Measurements from ENCODE around the gene SSX4. TPM values are rescaled to one million over a fixed set of nuclear protein-coding genes. Genes with fewer than 3 reads are reported as not detected.
"Not testable (repeated sequence)": the region's sequence is repeated elsewhere in the genome, so short reads cannot be mapped to it uniquely, and the experiment has no call there.

Gene SSX4, protein sequence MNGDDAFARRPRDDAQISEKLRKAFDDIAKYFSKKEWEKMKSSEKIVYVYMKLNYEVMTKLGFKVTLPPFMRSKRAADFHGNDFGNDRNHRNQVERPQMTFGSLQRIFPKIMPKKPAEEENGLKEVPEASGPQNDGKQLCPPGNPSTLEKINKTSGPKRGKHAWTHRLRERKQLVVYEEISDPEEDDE
- total RNA-seq (2014; rRNA removed; shearing (Covaris generic)) (not detected in 2 replicates), polyA plus RNA-seq (2016; fragmentation: Nextera tagmentation; extraction: Ambion mirVana) (not detected in 2 replicates)

GRCh38 chrX:48383239-48383638 is at the start of gene SSX4:
TSS of gene SSX4 (plus strand) at chrX:48383539. CDS start at chrX:48384054, 515 bp downstream.
- H3K27ac ChIP-seq; in situ Hi-C loops (cut with MboI); H3K9me2 ChIP-seq (ENCODE audit: insufficient read depth); H3K9ac ChIP-seq; H3K36me3 ChIP-seq (ENCODE audit: low read depth); H3K4me1 ChIP-seq (ENCODE audit: insufficient read depth); H3K4me2 ChIP-seq (ENCODE audit: unreplicated experiment); DNase-seq; H3F3A ChIP-seq (ENCODE audit: insufficient read depth); H3K79me2 ChIP-seq (ENCODE audit: insufficient read depth); H2AFZ ChIP-seq; H4K20me1 ChIP-seq (ENCODE audit: insufficient read depth); H3K9me3 ChIP-seq (ENCODE audit: low read depth); H3K4me3 ChIP-seq; H3K27me3 ChIP-seq (replicated peaks; ENCODE audit: insufficient read depth): not testable (repeated sequence)
- no CpG with 5 or more reads among the region's 16 CpGs for WGBS, 2 experiments (ENCODE audit: low coverage in 1 of 2, low lambda C conversion rate in 2 of 2, missing lambda C conversion rate in 2 of 2)

DNA sequence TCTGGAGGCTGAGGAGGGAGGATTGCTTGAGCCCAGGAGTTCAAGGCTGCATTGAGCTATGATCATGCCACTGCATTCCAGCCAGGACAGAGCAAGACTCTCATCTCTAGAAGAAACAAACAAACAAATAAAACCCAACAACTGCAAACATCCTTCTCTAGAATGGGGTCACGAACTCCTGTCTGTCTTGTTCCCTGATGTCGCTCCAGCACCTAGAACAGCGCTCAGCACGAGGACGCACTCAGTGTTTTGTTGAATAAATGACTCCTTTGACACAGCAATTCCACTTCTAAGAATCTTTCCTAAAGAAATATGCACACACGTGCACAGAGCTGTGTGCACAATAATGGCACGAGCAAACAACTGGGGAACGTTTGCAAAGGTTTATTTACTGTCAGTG is 37.3 kb upstream of the SSX4 start:
- DNase-seq; H3K27ac ChIP-seq; H3K4me1 ChIP-seq (ENCODE audit: insufficient read depth); H3F3A ChIP-seq (ENCODE audit: insufficient read depth); H3K9me3 ChIP-seq (ENCODE audit: low read depth); H3K9ac ChIP-seq; H3K36me3 ChIP-seq (ENCODE audit: low read depth); H3K79me2 ChIP-seq (ENCODE audit: insufficient read depth); H3K4me3 ChIP-seq; H2AFZ ChIP-seq; H3K4me2 ChIP-seq (ENCODE audit: unreplicated experiment); H3K9me2 ChIP-seq (ENCODE audit: insufficient read depth); H3K27me3 ChIP-seq (replicated peaks; ENCODE audit: insufficient read depth); H4K20me1 ChIP-seq (ENCODE audit: insufficient read depth); in situ Hi-C loops (cut with MboI): not testable (repeated sequence)
- 24 to 25% methylated on average over 7 to 8 of the region's 8 CpGs for WGBS, 2 experiments (ENCODE audit: low coverage in 1 of 2, low lambda C conversion rate in 2 of 2, missing lambda C conversion rate in 2 of 2)

GRCh38 chrX:48356315-48357094 is 26.8 kb upstream of the SSX4 start, which contains the start of gene SSX3:
TSS of gene SSX3 (minus strand) at chrX:48356703. CDS start at chrX:48355249, 1,454 bp downstream.
- 73 to 81% methylated on average over 18 to 19 of the region's 19 CpGs for WGBS, 2 experiments (ENCODE audit: low coverage in 1 of 2, low lambda C conversion rate in 2 of 2, missing lambda C conversion rate in 2 of 2)
- H3K4me3 ChIP-seq; H3K9me3 ChIP-seq (ENCODE audit: low read depth); H2AFZ ChIP-seq; H3K9me2 ChIP-seq (ENCODE audit: insufficient read depth); H4K20me1 ChIP-seq (ENCODE audit: insufficient read depth); in situ Hi-C loops (cut with MboI); H3K9ac ChIP-seq; H3K27ac ChIP-seq; DNase-seq; H3K27me3 ChIP-seq (replicated peaks; ENCODE audit: insufficient read depth); H3K36me3 ChIP-seq (ENCODE audit: low read depth); H3K4me2 ChIP-seq (ENCODE audit: unreplicated experiment); H3F3A ChIP-seq (ENCODE audit: insufficient read depth); H3K4me1 ChIP-seq (ENCODE audit: insufficient read depth); H3K79me2 ChIP-seq (ENCODE audit: insufficient read depth): not testable (repeated sequence)

DNA sequence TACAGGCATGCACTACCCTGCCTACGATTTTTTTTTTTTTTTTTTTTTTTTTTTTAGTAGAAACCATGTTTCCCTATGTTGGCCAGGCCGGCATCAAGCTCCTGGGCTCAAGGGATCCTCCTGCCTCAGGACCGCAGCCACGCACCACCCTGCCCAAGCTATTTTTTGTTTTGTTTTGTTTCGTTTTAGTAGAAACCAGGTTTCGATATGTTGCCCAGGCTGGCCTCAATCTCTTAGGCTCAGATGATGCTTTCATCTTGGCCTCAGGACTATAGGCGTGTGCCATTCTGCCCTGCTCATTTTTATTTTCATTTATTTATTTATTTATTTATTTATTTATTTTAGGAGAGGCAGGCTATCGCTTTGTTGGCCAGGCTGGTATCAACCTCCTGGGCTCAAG is 25.7 kb upstream of the SSX4 start:
- in situ Hi-C loops (cut with MboI), result no loop called here
- Histone ChIP-seq H2AFZ (no peak overlapping the region), H3K4me3 (no peak overlapping the region), H3K27ac (no peak overlapping the region), H3K27me3 (replicated peaks; ENCODE audit: insufficient read depth) (no peaks in the 10 kb centered on the region), H3K9me3 (ENCODE audit: low read depth) (no peaks in the 10 kb centered on the region), H3K79me2 (ENCODE audit: insufficient read depth) (no peaks in the 10 kb centered on the region), H3K9me2 (ENCODE audit: insufficient read depth) (no peaks in the 10 kb centered on the region), H3K9ac (no peak overlapping the region), H3K4me1 (ENCODE audit: insufficient read depth) (no peaks in the 10 kb centered on the region), H3F3A (ENCODE audit: insufficient read depth) (no peaks in the 10 kb centered on the region), H3K36me3 (ENCODE audit: low read depth) (no peaks in the 10 kb centered on the region), H4K20me1 (ENCODE audit: insufficient read depth) (no peaks in the 10 kb centered on the region), H3K4me2 (ENCODE audit: unreplicated experiment) (no peak overlapping the region)
- DNase-seq, result no peak
- no peak for TF ChIP-seq EZH2 (IDR thresholded peaks at IDR 0.05; ENCODE audit: insufficient read depth, poor library complexity, severe bottlenecking)
- no peak for TF ChIP-seq EZH2phosphoT487 (IDR thresholded peaks at IDR 0.05; ENCODE audit: insufficient read depth, low read depth)
- 71% methylated on average over 7 to 8 of the region's 8 CpGs for WGBS, 2 experiments (ENCODE audit: low coverage in 1 of 2, low lambda C conversion rate in 2 of 2, missing lambda C conversion rate in 2 of 2)

DNA sequence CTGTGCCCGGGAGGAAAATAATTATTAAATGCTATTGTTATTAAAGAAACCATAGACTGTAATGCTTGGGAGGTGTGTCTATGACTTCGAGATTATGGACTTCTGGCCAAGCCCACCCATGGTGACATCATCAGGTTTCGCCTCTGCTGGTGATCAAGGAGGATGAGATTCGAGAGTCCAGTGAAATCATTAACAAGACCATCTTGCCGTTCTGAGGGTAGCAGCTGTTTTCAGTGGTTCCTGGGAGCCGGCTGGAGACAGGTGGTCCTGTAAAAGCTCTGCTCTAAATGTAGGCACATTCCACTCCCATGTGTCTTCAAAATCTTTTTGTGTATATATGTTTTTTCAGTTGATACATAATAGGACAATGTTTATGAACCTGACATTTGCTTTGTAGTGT is 24.1 kb upstream of the SSX4 start:
- H3K79me2 ChIP-seq (ENCODE audit: insufficient read depth); H3K4me3 ChIP-seq; H3K9ac ChIP-seq; DNase-seq; H3F3A ChIP-seq (ENCODE audit: insufficient read depth); H3K27ac ChIP-seq; H3K4me2 ChIP-seq (ENCODE audit: unreplicated experiment); in situ Hi-C loops (cut with MboI); H2AFZ ChIP-seq; H3K4me1 ChIP-seq (ENCODE audit: insufficient read depth); H3K27me3 ChIP-seq (replicated peaks; ENCODE audit: insufficient read depth); H3K9me3 ChIP-seq (ENCODE audit: low read depth); H4K20me1 ChIP-seq (ENCODE audit: insufficient read depth); H3K9me2 ChIP-seq (ENCODE audit: insufficient read depth); H3K36me3 ChIP-seq (ENCODE audit: low read depth): not testable (repeated sequence)
- WGBS, 2 experiments (ENCODE audit: low coverage in 1 of 2, low lambda C conversion rate in 2 of 2, missing lambda C conversion rate in 2 of 2), result 41 to 52% methylated on average over 5 to 6 of the region's 6 CpGs

DNA sequence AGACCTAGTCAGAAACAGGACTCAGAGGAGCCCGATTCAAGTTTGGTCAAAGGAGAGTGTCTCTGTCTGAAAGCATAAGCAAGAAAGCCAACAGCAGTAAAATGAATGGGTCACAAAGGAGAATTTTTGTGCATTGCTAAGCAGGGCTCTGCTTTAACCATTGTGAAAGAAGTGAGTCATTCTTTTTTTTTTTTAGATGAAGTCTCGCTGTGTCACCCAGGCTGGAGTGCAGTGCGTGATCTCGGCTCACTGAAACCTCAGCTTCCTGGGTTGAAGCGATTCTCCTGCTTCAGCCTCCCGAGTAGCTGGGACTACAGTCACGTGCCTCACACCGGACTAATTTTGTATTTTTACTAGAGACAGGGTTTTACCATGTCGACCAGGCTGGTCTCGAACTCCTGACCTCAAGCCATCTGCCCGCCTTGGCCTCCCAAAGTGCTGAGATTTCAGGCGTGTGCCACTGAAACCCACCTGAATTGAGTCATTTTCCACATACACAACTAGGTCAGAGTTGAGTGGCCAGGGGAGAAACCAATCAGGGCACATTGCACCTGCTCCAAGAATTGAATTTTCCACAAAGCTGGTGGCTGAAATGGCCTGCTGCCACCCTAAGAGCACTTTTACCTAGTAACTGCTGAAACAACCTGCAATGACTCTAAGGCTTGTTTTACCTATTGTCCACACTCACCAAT is 15.5 kb upstream of the SSX4 start:
- H3K27ac ChIP-seq; H3F3A ChIP-seq (ENCODE audit: insufficient read depth); H2AFZ ChIP-seq; H4K20me1 ChIP-seq (ENCODE audit: insufficient read depth); H3K79me2 ChIP-seq (ENCODE audit: insufficient read depth); H3K4me1 ChIP-seq (ENCODE audit: insufficient read depth); in situ Hi-C loops (cut with MboI); H3K4me2 ChIP-seq (ENCODE audit: unreplicated experiment); H3K27me3 ChIP-seq (replicated peaks; ENCODE audit: insufficient read depth); H3K9me2 ChIP-seq (ENCODE audit: insufficient read depth); H3K9me3 ChIP-seq (ENCODE audit: low read depth); H3K36me3 ChIP-seq (ENCODE audit: low read depth); DNase-seq; H3K4me3 ChIP-seq; H3K9ac ChIP-seq: not testable (repeated sequence)
- WGBS, 2 experiments (ENCODE audit: low coverage in 1 of 2, low lambda C conversion rate in 2 of 2, missing lambda C conversion rate in 2 of 2), result no CpG with 5 or more reads among the region's 12 CpGs

- in situ Hi-C loops (cut with MboI); H3K27ac ChIP-seq; DNase-seq; H3K9me2 ChIP-seq (ENCODE audit: insufficient read depth); H2AFZ ChIP-seq; H3K9ac ChIP-seq; H3K4me2 ChIP-seq (ENCODE audit: unreplicated experiment); H3F3A ChIP-seq (ENCODE audit: insufficient read depth); H3K4me1 ChIP-seq (ENCODE audit: insufficient read depth); H3K27me3 ChIP-seq (replicated peaks; ENCODE audit: insufficient read depth); H3K36me3 ChIP-seq (ENCODE audit: low read depth); H3K4me3 ChIP-seq; H4K20me1 ChIP-seq (ENCODE audit: insufficient read depth); H3K79me2 ChIP-seq (ENCODE audit: insufficient read depth); H3K9me3 ChIP-seq (ENCODE audit: low read depth): not testable (repeated sequence)
- WGBS, 2 experiments (ENCODE audit: low coverage in 1 of 2, low lambda C conversion rate in 2 of 2, missing lambda C conversion rate in 2 of 2), result no CpG with 5 or more reads among the region's 8 CpGs
These were observed 12.9 kb upstream of the SSX4 start for GRCh38 chrX:48370408-48370807.

Measured in GM23248 (cell line).